Activated CD8-positive, alpha-beta T cell treated with anti-CD3 and anti-CD28 coated beads for 36 hours (primary cell): Measurements from ENCODE around the gene AFAP1L2. TPM values are rescaled to one million over a fixed set of nuclear protein-coding genes. Genes with fewer than 3 reads are reported as not detected.
"Not testable (repeated sequence)": the region's sequence is repeated elsewhere in the genome, so short reads cannot be mapped to it uniquely, and the experiment has no call there.

Experiments
- ATAC-seq: fragments of 200-7000 bp; cut with Tn5 transposase; one replicate; pipeline ENCODE4 v1.10.0; 2021; ENCODE audit warnings: mild to moderate bottlenecking, moderate library complexity
- CTCF ChIA-PET: fragments of 350-600 bp; sonication (Branson Sonifier 250); formaldehyde crosslinking; loops from one replicate; lab custom pipeline; 2021; ENCODE audit warnings: antibody characterized with exemption; lab: Charles Lee
- POLR2A ChIA-PET: fragments of 350-600 bp; sonication (Branson Sonifier 250); formaldehyde crosslinking; loops from one replicate; lab custom pipeline; 2021; ENCODE audit warnings: antibody characterized with exemption; lab: Charles Lee
- DNase-seq: peaks from one replicate; pipeline ENCODE4 v3.0.0-alpha.2; 2020
- H3K27ac Mint-ChIP-seq: one replicate; pipeline ENCODE4 v1.8.0; 2021; ENCODE audit warnings: mild to moderate bottlenecking, mixed read lengths
- H3K27me3 Mint-ChIP-seq: one replicate; pipeline ENCODE4 v1.8.0; 2021; ENCODE audit warnings: mixed read lengths
- H3K36me3 Mint-ChIP-seq: one replicate; pipeline ENCODE4 v1.8.0; 2021; ENCODE audit warnings: low read depth, mixed read lengths
- H3K4me1 Mint-ChIP-seq: one replicate; pipeline ENCODE4 v1.8.0; 2021; ENCODE audit warnings: low read depth, mixed read lengths
- H3K4me3 Mint-ChIP-seq: one replicate; pipeline ENCODE4 v1.8.0; 2021; ENCODE audit warnings: mild to moderate bottlenecking, moderate library complexity, mixed read lengths
- H3K9me3 Mint-ChIP-seq: one replicate; pipeline ENCODE4 v1.8.0; 2021; ENCODE audit warnings: mixed read lengths
- intact Hi-C: fragments of 100-400 bp; cut with micrococcal nuclease; formaldehyde crosslinking; loops from one replicate; pipeline ENCODE4 v1.10.0; 2022
- total RNA-seq, 2 experiments: library from RNA; stranded (reverse); gene quantifications; one replicate each; pipeline ENCODE4 v1.2.3, GENCODE V29; 2021
- TF ChIP-seq, protein P1 (sequence below): fragments of 200-600 bp; IDR thresholded peaks from one replicate; pipeline ENCODE4 v1.8.0; 2022; ENCODE audit warnings: antibody characterized with exemption, mild to moderate bottlenecking

Gene AFAP1L2
- total RNA-seq, 2 experiments from 2014 or later = 4.9 to 6.3 TPM

DNA sequence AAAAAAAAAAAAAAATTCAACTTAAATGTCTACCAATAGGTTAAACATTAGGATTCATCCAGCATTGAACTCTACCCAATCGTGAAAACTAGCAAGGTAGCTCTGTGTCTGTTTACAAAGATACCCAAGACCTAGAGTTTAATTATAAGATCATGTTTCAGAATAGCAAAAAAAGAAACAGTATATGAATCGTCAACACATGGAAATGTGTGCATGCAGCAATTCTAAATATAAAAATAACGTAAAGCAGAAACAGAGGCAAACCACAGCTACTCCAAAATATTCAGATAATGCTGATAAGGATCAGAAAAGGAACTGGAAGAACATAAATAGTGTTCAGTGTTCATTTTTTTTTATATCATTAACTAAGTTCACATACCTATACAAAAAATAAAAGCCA is 68.7 kb downstream of the AFAP1L2 start:
- Mint-ChIP-seq H3K4me1 (peaks cover 37% of the 10 kb centered on the region), H3K27ac (no peak overlapping the region), H3K9me3 (no peaks in the 10 kb centered on the region), H3K27me3 (peaks cover 5% of the 10 kb centered on the region), H3K36me3 (no peaks in the 10 kb centered on the region), H3K4me3 (no peak overlapping the region)
- no peak for DNase-seq
- TF ChIP-seq, protein P1, sequence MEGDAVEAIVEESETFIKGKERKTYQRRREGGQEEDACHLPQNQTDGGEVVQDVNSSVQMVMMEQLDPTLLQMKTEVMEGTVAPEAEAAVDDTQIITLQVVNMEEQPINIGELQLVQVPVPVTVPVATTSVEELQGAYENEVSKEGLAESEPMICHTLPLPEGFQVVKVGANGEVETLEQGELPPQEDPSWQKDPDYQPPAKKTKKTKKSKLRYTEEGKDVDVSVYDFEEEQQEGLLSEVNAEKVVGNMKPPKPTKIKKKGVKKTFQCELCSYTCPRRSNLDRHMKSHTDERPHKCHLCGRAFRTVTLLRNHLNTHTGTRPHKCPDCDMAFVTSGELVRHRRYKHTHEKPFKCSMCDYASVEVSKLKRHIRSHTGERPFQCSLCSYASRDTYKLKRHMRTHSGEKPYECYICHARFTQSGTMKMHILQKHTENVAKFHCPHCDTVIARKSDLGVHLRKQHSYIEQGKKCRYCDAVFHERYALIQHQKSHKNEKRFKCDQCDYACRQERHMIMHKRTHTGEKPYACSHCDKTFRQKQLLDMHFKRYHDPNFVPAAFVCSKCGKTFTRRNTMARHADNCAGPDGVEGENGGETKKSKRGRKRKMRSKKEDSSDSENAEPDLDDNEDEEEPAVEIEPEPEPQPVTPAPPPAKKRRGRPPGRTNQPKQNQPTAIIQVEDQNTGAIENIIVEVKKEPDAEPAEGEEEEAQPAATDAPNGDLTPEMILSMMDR = no peak
- POLR2A ChIA-PET = interaction anchor here (0.7 kb wide), 1 partner anchor 13 kb away, joined by 3 read pairs; no protein-coding TSS in a partner anchor
- intact Hi-C loops = no loop called here
- no peak for ATAC-seq
- CTCF ChIA-PET = no interaction called here

- H3K4me3 Mint-ChIP-seq = no peak overlapping the region
- DNase-seq (peak; percentile 37), ATAC-seq (no peak)
- H3K27me3 Mint-ChIP-seq = peaks cover 5% of the 10 kb centered on the region
- POLR2A ChIA-PET = interaction anchor here (0.9 to 1.2 kb wide), 2 partner anchors 25 to 58 kb away, joined by 3 read pairs; no protein-coding TSS in a partner anchor
- H3K27ac Mint-ChIP-seq = no peak overlapping the region
- intact Hi-C loops = no loop called here
- no peaks in the 10 kb centered on the region for H3K36me3 Mint-ChIP-seq
- peaks cover 40% of the 10 kb centered on the region for H3K4me1 Mint-ChIP-seq
- CTCF ChIA-PET = no interaction called here
- TF ChIP-seq, protein P1 = no peak
- no peaks in the 10 kb centered on the region for H3K9me3 Mint-ChIP-seq
Observed at GRCh38 chr10:114334301-114334700, 70.0 kb downstream of the AFAP1L2 start.

DNA sequence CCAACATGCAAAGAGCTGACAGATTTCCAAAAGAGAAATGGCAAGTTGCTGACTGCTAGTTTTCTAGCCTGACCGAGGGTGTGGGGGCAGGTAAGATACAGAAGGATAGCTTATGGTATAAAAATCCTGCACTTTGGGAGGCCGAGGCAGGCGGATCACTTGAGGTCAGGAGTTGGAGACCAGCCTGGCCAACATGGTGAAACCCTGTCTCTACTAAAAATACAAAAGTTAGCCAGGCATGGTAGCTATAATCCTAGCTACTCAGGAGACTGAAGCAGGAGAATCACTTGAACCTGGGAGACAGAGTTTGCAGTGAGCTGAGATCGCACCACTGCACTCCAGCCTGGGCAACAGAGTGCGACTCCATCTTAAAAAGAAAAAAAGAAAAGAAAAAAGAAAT is 70.9 kb downstream of the AFAP1L2 start:
- ATAC-seq, H3K9me3 Mint-ChIP-seq, H3K27ac Mint-ChIP-seq, H3K4me3 Mint-ChIP-seq, DNase-seq, H3K27me3 Mint-ChIP-seq, H3K36me3 Mint-ChIP-seq, intact Hi-C loops: not testable (repeated sequence)
- H3K4me1 Mint-ChIP-seq = peaks cover 40% of the 10 kb centered on the region
- CTCF ChIA-PET = interaction anchor here (0.8 kb wide), 1 partner anchor 29 kb away, joined by 4 read pairs; no protein-coding TSS in a partner anchor
- POLR2A ChIA-PET = interaction anchor here (1.1 kb wide), 1 partner anchor 10 kb away, joined by 3 read pairs; no protein-coding TSS in a partner anchor

GRCh38 chr10:114332301-114333192 is 71.8 kb downstream of the AFAP1L2 start:
- Mint-ChIP-seq H3K27me3 (peaks cover 5% of the 10 kb centered on the region), H3K4me3 (no peak overlapping the region), H3K9me3 (no peaks in the 10 kb centered on the region), H3K27ac (no peak overlapping the region), H3K4me1 (peaks cover 31% of the 10 kb centered on the region), H3K36me3 (no peaks in the 10 kb centered on the region)
- TF ChIP-seq, protein P1 = no peak
- intact Hi-C loops = no loop called here
- ChIA-PET POLR2A (interaction anchor here (1.1 kb wide), 1 partner anchor 11 kb away, joined by 3 read pairs; no protein-coding TSS in a partner anchor), CTCF (interaction anchor here (0.8 to 1.1 kb wide), 2 partner anchors 28 kb away, joined by 3 to 4 read pairs; no protein-coding TSS in a partner anchor)
- no peak for DNase-seq
- no peak for ATAC-seq

GRCh38 chr10:114329634-114330365 is 74.5 kb downstream of the AFAP1L2 start:
- Mint-ChIP-seq H3K4me1 (peaks cover 13% of the 10 kb centered on the region), H3K4me3 (no peak overlapping the region), H3K27ac (no peak overlapping the region), H3K36me3 (no peaks in the 10 kb centered on the region), H3K27me3 (peaks cover under 1% of the 10 kb centered on the region), H3K9me3 (no peaks in the 10 kb centered on the region)
- DNase-seq (peak; percentile 30), ATAC-seq (no peak)
- ChIA-PET POLR2A (no interaction called here), CTCF (interaction anchor here (1.0 to 1.6 kb wide), 2 partner anchors 13 to 26 kb away, joined by 3 to 6 read pairs; no protein-coding TSS in a partner anchor)
- intact Hi-C loops = no loop called here
- TF ChIP-seq, protein P1 = no peak
